GM12864 (cell line): ENCODE measurements around the gene ZNF546.

ENCODE experiments used
- DNase-seq: peaks from one replicate; pipeline ENCODE4 v3.0.0-alpha.2; 2011; ENCODE audit warnings: low read depth
- H3K4me3 ChIP-seq: 2 replicates; pipeline ENCODE4 v1.5.1; 2011; ENCODE audit warnings: mild to moderate bottlenecking, low read depth, low read length, control low read depth
- TF ChIP-seq, protein P1 (sequence below): IDR thresholded peaks from 2 replicates; pipeline ENCODE4 v1.5.1; 2011; ENCODE audit warnings: low read depth, mild to moderate bottlenecking, moderate library complexity, low read length, control low read depth, inconsistent platforms; ENCODE audit errors: missing control alignments

The ZNF546 gene

DNA sequence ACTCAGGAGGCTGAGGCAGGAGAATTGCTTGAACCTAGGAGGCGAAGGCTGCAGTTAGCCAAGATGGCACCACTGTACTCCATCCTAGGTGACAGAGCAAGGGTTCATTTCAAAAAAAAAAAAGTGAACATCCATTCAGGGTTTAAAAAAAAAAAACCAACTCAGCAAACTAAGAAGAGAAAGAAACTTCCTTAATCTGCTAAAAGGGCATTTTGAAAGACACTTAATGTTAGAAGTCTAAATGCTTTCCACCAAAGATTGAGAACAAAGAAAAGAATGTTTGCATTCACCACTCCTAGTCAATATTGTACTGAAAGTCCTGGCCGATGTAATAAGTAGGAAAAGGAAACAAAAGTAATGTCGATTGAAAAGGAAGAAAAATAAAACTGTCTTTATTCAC, 33.0 kb upstream of the ZNF546 start:
- TF ChIP-seq, protein P1, sequence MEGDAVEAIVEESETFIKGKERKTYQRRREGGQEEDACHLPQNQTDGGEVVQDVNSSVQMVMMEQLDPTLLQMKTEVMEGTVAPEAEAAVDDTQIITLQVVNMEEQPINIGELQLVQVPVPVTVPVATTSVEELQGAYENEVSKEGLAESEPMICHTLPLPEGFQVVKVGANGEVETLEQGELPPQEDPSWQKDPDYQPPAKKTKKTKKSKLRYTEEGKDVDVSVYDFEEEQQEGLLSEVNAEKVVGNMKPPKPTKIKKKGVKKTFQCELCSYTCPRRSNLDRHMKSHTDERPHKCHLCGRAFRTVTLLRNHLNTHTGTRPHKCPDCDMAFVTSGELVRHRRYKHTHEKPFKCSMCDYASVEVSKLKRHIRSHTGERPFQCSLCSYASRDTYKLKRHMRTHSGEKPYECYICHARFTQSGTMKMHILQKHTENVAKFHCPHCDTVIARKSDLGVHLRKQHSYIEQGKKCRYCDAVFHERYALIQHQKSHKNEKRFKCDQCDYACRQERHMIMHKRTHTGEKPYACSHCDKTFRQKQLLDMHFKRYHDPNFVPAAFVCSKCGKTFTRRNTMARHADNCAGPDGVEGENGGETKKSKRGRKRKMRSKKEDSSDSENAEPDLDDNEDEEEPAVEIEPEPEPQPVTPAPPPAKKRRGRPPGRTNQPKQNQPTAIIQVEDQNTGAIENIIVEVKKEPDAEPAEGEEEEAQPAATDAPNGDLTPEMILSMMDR = no peak
- H3K4me3 ChIP-seq = no peak overlapping the region
- no peak for DNase-seq

DNA sequence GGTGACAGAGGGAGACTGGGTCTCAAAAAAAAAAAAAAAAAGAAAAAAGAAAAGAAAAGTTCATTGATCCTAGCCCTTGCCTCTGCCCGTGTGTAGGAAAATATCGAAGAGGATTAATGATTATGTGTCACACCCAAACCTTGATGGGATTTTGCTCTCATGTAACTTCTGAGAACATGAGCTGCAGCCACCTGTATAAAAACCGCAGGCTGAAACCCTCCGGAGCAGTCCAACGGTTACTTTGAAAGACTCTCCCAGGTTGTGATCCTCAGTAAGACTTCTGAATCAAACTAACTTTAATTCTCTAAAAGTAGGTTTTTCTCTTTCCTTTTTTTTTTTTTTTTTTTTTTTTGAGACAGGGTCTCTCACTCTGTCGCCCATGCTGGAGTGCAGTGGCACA, 30.2 kb upstream of the ZNF546 start:
- TF ChIP-seq, protein P1 = no peak
- DNase-seq = no peak
- H3K4me3 ChIP-seq = no peak overlapping the region

DNA sequence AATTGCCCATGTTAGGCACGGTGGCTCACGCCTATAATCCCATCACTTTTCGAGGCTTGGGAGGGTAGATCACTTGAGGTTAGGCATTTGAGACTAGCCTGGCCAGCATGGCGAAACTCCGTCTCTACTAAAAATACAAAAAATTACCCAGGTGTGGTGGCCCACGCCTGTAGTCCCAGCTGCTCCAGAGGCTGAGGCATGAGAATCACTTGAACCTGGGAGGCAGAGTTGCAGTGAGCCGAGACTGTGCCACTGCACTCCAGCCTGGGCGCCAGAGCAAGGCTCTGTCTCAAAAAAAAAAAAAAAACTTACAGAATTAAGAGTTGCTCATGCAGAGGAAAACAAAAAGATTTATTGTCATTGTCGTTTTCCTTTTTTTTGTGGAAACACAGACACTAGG, 29.3 kb upstream of the ZNF546 start:
- no peak overlapping the region for H3K4me3 ChIP-seq
- TF ChIP-seq, protein P1 = no peak

DNA sequence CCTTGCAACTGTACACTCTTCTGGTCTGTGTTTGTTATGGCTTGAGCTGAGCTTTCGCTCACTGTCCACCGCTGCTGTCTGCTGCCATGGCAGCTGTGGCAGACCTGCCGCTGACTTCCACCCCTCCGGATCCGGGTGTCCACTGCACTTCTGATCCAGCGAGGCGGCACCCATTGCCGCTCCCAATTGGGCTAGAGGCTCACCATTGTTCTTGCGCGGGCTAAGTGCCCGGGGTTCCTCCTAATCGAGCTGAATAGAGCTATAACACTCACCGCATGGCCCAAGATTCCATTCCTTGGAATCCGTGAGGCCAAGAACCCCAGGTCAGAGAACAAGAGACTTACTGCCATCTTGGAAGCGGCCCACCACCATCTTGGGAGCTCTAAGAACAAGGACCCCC, 28.1 kb upstream of the ZNF546 start:
- TF ChIP-seq, protein P1 = no peak
- H3K4me3 ChIP-seq = no peak overlapping the region
- DNase-seq = no peak

More for the DNA sequence above, 29.3 kb upstream of the ZNF546 start:
- no peak for DNase-seq

DNA sequence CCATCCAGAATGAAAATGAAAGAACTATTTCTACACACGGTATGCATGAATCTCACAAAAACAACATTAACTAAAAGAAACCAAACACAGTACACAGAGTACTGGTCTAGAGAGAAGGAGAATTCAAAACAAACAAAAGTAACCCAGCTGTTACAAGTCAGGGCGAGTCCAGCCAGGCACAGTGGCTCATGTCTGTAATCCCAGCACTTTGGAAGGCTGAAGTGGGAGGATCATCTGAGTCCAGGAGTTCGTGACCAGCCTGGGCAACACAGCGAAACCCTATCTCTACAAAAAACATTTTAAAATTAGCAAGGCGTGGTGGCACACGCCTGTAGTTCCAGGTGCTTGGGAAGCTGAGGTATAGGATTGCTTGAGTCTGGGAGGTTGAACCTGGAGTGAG, 27.6 kb upstream of the ZNF546 start:
- no peak for DNase-seq
- TF ChIP-seq, protein P1 = no peak
- peak overlapping the region; percentile 11; the same call in 1 of the 2 replicates for H3K4me3 ChIP-seq

DNA sequence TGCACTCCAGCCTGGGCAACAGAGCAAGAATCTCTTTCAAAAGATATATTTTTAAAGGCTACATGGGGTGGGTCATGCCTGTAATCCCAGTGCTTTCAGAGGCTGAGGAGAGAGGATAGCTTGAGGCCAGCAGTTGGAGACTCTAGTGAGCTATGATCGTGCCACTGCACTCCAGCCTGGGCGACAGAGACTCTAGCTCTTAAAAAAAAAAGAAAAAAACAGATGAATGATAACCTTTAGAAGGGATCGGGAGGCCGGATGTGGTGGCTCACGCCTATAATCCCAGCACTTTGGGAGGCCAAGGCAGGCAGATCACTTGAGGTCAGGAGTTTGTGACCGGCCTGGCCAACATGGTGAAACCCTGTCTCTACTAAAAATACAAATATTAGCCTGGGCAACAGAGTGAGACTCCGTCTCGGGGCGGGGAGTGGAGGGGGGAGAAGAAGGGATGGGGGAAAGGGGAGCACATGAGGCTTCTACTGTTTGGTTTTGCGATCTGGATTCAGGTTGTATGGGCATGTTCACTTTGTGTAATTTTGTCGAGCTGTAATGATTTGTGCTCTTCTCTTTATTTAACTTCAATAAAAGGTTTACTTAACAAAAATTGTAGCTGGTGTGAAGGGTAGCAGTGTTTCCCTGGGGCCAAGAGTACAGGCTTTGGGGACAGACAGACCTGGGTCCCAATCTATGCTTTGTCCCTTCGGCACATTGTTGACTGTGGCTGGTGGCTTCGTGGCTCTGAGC, 27.0 kb upstream of the ZNF546 start:
- peak overlapping the region; percentile 89 for H3K4me3 ChIP-seq
- DNase-seq = no peak
- TF ChIP-seq, protein P1 = no peak

DNA sequence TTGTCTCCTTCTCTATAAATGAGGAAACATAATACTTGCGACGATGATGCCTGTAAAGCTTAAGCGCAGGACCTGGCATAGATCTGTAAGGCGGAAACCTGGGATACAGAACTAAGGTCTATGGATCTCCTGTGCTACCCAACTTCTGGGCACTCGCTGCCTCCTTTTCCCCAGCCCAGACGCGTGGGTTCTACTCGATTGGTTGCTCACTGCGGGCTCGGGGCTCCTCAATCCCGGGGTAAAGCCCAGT, 26.5 kb upstream of the ZNF546 start:
- peak overlapping the region; percentile 89 for H3K4me3 ChIP-seq
- TF ChIP-seq, protein P1 = no peak
- DNase-seq = no peak
